Tibial nerve (tissue), 3 donors: Measurements from ENCODE around the gene CREB1.

Source experiments
- POLR2A ChIP-seq, 2 donors: fragments of 450-650 bp; IDR thresholded peaks; one replicate each; pipeline ENCODE4 v1.6.1; 2017; ENCODE audit warnings: antibody characterized with exemption in 2 of 2, mild to moderate bottlenecking in 2 of 2, moderate library complexity in 2 of 2
- TF ChIP-seq, protein P1 (sequence below), 5 experiments: fragments of 200-600 bp in 3 of 5; fragments of 450-650 bp in 2 of 5; sonication (generic) in 3 of 5; IDR thresholded peaks; one replicate each; pipeline ENCODE4 v1.5.1; 2016 to 2019; ENCODE audit warnings: antibody characterized with exemption in 5 of 5, mild to moderate bottlenecking in 3 of 5, moderate library complexity in 2 of 5

DNA sequence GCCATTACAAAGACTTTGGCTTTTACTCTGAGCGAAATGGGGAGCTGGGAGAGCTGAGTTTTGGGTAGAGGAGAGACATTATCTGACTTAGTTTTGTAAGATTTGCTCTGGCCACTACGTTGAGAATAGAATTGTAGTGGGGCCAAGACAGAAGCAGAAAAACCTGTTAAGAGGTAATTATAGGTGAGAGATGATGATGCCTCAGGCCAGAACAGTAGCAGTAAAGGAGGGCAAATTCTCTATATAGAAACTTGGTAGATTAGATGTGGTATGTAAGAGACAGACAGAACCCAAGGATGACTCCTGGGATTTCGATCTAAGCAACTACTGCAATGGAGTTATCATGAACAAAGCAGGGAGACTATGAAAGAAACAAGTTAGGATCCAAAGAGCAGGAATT, 17.4 kb upstream of the CREB1 start:
- TF ChIP-seq, protein P1, sequence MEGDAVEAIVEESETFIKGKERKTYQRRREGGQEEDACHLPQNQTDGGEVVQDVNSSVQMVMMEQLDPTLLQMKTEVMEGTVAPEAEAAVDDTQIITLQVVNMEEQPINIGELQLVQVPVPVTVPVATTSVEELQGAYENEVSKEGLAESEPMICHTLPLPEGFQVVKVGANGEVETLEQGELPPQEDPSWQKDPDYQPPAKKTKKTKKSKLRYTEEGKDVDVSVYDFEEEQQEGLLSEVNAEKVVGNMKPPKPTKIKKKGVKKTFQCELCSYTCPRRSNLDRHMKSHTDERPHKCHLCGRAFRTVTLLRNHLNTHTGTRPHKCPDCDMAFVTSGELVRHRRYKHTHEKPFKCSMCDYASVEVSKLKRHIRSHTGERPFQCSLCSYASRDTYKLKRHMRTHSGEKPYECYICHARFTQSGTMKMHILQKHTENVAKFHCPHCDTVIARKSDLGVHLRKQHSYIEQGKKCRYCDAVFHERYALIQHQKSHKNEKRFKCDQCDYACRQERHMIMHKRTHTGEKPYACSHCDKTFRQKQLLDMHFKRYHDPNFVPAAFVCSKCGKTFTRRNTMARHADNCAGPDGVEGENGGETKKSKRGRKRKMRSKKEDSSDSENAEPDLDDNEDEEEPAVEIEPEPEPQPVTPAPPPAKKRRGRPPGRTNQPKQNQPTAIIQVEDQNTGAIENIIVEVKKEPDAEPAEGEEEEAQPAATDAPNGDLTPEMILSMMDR (IDR thresholded peaks at IDR 0.05): no peak
- no peak for TF ChIP-seq POLR2A (IDR thresholded peaks at IDR 0.05)
